ENCODE measurements around the gene OR51G1. TPM values are rescaled to one million over a fixed set of nuclear protein-coding genes. Genes with fewer than 3 reads are reported as not detected.
"Not testable (repeated sequence)": the region's sequence is repeated elsewhere in the genome, so short reads cannot be mapped to it uniquely, and the experiment has no call there.

The OR51G1 gene, protein sequence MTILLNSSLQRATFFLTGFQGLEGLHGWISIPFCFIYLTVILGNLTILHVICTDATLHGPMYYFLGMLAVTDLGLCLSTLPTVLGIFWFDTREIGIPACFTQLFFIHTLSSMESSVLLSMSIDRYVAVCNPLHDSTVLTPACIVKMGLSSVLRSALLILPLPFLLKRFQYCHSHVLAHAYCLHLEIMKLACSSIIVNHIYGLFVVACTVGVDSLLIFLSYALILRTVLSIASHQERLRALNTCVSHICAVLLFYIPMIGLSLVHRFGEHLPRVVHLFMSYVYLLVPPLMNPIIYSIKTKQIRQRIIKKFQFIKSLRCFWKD
- total RNA-seq = not detected

GRCh38 chr11:4924239-4924638, at the start of gene OR51G1:
Gene OR51G1, minus strand, starts transcription at chr11:4924339. Its CDS starts 0 bp downstream, at chr11:4924339.
- ATAC-seq = no peak

- ATAC-seq = no peak
Observed at GRCh38 chr11:4962816-4963215, 38.7 kb upstream of the OR51G1 start.

- ATAC-seq = no peak
Observed at GRCh38 chr11:4960877-4961276, 36.7 kb upstream of the OR51G1 start.

GRCh38 chr11:4957396-4957795, 33.3 kb upstream of the OR51G1 start:
- no peak for ATAC-seq

DNA sequence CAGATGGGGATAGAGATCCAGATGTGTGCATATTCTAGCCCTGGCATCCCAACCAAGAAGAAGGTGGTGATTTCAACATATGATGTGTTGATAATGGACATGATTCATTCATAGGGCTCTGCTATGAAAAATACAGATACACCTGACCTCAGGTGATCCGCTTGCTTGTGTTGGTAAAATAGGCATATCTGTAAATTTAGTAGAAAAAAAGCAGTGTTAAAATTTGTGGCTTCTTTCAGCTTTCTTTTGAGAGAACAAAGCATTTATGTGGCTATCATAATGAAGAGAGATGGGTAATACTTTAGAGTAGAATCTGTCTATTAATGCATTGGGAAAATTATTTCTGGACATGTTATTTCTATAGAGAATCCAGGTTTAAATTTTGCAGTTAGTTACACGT, 31.5 kb upstream of the OR51G1 start, which contains the start of gene OR51A2:
Gene OR51A2, minus strand, starts transcription at position 101 of the 400 bp plus-strand sequence. Its CDS starts 0 bp downstream, at position 101.
- ATAC-seq = not testable (repeated sequence)

GRCh38 chr11:4947505-4947904, 23.4 kb upstream of the OR51G1 start, which contains the start of gene OR51A4:
Gene OR51A4, minus strand, starts transcription at chr11:4947605. Its CDS starts 505 bp downstream, at chr11:4947100.
- ATAC-seq = no peak

DNA sequence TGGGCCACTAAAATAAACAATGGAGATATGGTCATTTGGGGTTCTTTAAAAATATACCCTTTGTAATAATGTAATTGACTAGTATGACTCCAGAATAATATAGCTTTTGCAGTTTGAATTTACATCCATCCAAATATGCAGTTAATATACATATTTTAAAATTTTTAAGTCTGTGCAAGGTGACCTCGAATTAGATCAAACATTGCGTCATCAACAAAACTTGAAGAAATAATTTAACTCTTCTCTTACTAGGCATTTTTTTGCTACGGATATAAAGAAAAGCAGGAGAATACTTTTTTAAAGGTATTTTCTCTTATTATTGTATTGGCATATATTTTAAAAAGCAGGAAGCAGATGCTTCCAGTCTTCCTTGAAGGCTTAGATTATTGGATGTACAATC, 12.6 kb upstream of the OR51G1 start:
- no peak for ATAC-seq

DNA sequence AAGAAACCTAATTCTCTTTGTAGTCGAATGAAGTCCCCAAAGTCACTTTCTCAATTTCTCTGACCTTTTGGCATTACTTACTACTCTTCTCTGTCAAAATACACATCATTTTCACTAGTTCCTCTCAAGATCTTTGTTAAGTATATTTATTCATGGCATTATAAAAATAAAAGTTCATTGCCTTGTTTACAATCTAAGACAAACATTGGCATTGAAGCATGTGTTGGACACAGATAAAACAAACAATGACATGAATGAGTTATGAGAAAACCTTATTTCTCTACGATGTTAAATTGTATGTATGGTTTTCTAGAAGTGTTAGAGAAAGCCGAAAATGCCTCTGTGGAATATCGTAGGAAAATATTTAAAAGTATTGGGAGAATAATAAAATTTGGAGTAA, 8.6 kb upstream of the OR51G1 start:
- no peak for ATAC-seq

GRCh38 chr11:4926608-4927007, 2.5 kb upstream of the OR51G1 start:
- ATAC-seq = no peak

- no peak for ATAC-seq
Observed at GRCh38 chr11:4922304-4922703, 1.8 kb downstream of the OR51G1 start.

DNA sequence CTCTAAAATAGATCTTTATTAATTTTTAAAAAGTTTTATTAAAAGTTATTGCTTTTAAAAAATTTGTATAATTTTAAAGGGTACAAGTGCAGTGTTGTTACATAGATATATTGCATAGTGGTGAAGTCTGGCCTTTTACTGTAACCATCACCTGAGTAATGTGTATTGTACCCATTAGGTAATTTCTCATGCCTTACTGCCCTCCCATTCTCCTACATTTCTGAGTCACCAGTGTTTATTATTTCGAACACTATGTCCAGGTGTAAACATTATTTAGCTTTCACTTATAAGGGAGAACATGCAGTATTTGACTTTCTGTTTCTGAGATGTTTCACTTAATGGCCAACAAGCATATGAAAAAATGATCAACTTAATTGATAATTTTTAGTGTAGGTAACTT, 2.3 kb downstream of the OR51G1 start:
- ATAC-seq = no peak

DNA sequence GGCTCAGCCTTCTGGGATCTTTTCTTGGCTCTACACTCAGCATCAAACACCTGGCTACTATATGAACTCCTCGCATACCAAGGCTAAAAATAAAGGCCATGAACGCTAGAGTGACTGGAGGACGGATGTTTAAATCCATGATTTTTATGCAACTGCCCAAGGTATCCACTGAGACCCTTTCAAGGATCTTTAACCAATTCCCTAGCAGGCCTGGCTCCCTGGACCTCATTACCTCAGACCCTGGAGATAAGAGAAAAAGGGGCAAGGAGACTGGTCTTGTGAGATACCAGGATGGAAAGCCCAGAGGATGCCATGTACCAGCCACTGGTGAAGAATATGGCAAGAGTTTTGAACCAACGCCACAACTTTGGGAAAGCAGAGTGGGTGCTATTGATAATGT, 4.9 kb downstream of the OR51G1 start, which contains the start of gene OR51G2:
Gene OR51G2, minus strand, starts transcription at position 101 of the 400 bp plus-strand sequence. CDS start 3,687 bp downstream, outside the sequence.
- no peak for ATAC-seq

DNA sequence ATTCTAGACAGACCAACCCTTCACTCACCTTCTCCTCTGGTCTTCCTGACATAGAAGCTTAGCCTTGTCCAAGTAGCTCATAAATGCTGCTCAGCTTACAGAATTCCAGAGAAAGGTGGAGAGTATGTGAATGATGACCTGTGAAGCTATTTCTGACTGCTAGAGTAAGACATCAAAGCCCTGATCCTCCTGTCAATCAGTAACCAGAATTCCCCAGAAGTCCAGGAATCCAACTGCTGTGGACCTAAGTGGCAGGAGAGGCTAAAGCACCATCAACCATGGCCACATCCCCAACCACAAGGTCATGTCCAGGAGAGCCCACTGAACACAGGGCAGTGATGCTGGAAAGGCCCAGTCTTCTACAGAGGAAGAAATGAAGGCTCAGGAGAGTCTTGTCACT, 7.6 kb downstream of the OR51G1 start:
- no peak for ATAC-seq

- ATAC-seq = no peak
Observed at GRCh38 chr11:4903484-4903883, 20.7 kb downstream of the OR51G1 start, which contains the start of gene OR51A7. Gene OR51A7, plus strand, starts transcription at chr11:4903783. Its CDS starts 3,587 bp downstream, at chr11:4907370.

DNA sequence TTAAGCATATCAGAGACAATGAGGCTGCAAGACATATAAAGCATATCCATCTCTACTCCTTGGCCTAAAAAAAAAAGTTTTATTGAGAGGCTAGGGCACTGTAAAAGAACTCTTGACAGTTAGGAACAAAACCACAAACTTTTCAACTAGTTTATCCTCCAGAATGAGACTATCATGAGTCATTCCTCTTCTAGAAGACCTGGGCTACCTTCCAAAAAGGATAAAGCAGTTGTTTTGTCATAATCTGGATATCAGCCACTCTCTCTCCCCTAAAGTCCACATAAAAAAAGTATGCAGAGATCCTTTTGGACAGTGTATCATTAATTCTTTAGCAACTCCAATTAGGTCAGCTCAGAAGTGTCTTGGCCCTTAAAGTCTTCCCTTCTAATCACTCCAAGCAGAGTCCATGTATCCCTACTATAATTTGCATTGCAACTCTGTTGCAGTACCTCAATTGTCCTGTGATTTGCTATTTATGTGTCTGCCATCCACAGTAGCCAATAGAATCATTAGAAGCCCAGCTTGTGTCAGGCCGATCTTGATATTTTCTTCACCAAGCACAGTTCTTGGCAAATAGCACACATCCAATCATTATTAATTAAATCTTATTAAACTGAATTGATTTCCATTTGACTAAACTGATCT, 32.0 kb downstream of the OR51G1 start:
- ATAC-seq = peak; percentile 17

DNA sequence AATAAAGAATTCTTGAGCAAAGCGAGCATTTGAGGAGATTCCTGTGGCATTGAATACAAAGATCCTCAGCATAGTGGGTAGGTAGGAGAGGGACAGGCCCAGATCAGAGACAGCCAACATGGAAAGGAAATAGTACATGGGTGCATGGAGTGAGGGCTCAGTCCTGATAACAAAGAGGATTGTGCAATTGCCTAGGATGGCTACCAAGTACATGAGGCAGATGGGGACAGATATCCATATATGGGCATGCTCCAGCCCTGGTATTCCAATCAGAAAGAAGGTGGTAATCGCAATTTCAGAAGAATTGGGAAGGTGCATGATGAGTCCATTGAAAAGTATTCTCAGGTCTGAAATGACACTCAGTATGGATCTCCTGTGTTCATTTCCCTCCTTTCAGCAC, 33.9 kb downstream of the OR51G1 start:
- no peak for ATAC-seq

- ATAC-seq = no peak
Observed at GRCh38 chr11:4887591-4887990, 36.5 kb downstream of the OR51G1 start.

GRCh38 chr11:4886186-4886585, 38.0 kb downstream of the OR51G1 start:
- no peak for ATAC-seq

DNA sequence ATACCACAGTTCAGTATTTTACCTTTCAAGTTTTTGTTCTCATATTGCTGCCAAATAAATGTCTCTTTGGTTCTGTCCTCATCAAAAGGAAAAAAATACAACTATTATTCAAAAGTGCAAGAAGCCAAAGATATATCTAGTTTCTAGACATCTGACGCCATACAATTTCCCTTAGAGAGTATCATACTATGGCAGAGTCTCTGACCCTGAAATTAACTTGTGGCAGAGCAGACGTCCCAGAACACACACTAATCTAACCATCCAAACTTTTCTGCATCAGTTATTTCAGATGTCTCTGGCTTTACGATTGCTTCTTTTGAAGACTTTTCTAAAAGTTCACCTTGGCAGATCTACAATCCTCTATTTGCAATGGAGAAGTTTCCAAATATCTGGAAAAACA, 39.8 kb downstream of the OR51G1 start:
- ATAC-seq = no peak

DNA sequence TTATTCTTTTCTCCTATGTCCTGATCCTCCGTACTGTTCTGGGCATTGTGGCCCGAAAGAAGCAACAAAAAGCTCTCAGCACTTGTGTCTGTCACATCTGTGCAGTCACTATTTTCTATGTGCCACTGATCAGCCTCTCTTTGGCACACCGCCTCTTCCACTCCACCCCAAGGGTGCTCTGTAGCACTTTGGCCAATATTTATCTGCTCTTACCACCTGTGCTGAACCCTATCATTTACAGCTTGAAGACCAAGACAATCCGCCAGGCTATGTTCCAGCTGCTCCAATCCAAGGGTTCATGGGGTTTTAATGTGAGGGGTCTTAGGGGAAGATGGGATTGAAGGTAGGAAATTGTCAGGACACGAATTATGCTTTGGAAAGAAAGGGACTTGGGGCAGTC, 41.6 kb downstream of the OR51G1 start:
- no peak for ATAC-seq

DNA sequence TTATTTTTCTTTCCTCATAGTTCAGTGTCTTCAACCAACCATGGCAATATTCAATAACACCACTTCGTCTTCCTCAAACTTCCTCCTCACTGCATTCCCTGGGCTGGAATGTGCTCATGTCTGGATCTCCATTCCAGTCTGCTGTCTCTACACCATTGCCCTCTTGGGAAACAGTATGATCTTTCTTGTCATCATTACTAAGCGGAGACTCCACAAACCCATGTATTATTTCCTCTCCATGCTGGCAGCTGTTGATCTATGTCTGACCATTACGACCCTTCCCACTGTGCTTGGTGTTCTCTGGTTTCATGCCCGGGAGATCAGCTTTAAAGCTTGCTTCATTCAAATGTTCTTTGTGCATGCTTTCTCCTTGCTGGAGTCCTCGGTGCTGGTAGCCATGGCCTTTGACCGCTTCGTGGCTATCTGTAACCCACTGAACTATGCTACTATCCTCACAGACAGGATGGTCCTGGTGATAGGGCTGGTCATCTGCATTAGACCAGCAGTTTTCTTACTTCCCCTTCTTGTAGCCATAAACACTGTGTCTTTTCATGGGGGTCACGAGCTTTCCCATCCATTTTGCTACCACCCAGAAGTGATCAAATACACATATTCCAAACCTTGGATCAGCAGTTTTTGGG, 42.2 kb downstream of the OR51G1 start, which contains the start of gene OR51T1:
Gene OR51T1, plus strand, starts transcription at position 41 of the 641 bp plus-strand sequence. Its CDS starts 0 bp downstream, at position 41.
- ATAC-seq = no peak

DNA sequence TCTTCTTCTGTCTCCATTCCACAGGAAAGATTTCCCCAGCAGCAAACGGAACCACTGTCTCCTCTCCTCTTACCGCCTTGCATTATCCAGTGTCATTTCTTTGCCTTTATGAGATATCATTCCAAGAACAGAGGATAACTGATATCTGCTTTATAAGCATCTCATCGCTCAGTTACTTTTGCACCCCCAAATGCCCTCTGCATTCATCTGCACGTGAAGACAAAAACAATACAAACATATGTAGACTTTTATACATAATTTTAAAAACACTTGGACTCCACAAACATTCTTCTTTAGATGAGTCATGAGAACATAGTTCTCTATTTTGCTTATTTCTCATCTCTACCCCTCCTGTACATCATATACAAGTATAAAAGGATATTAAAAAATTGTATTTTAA, 43.0 kb downstream of the OR51G1 start:
- ATAC-seq = no peak

All from esophagus mucosa (tissue), 1 donor.